Hair follicular keratinocyte (primary cell): ENCODE data around the gene IFI16. TPM values are rescaled to one million over a fixed set of nuclear protein-coding genes. Genes with fewer than 3 reads are reported as not detected.

Experiments used
- total RNA-seq: library from RNA; depleted of rRNA; stranded (reverse); fragments of >200 nt; gene quantifications from 2 replicates; pipeline ENCODE4 v1.2.3, GENCODE V29; 2015

Gene IFI16
- total RNA-seq: 72.2 and 78.3 TPM in 2 replicates

GRCh38 chr1:159009704-159010361 is at the start of gene IFI16:
Gene IFI16, plus strand, starts transcription at chr1:159009907. Its CDS starts 4,774 bp downstream, at chr1:159014681.

GRCh38 chr1:159076438-159077119 is 66.9 kb downstream of the IFI16 start, which contains the start of gene AIM2:
Gene AIM2, minus strand, starts transcription at chr1:159076766. Its CDS starts 3,267 bp downstream, at chr1:159073499.

Other genes starting within 250 kb of the IFI16 start
- not detected in 2 replicates for gene OR6N1, start 237.7 kb upstream of the IFI16 start, total RNA-seq
- gene OR6N2, start 228.7 kb upstream of the IFI16 start, total RNA-seq: not detected in 2 replicates
- gene MNDA, start 178.6 kb upstream of the IFI16 start, total RNA-seq: not detected in 2 replicates
- not detected in 2 replicates for gene PYHIN1, start 78.4 kb upstream of the IFI16 start, total RNA-seq
- not detected in 2 replicates for gene AIM2, start 66.9 kb downstream of the IFI16 start, total RNA-seq
- gene CADM3, start 161.7 kb downstream of the IFI16 start, total RNA-seq: not detected in 2 replicates
- not detected in 2 replicates for gene ACKR1, start 195.0 kb downstream of the IFI16 start, total RNA-seq